Measurements from ENCODE around the gene SGCA. TPM values are rescaled to one million over a fixed set of nuclear protein-coding genes. Genes with fewer than 3 reads are reported as not detected.

The SGCA gene
- total and polyA plus RNA-seq, 2 of the 13 experiments (the other 11 are each of a cell fraction or from before 2014, with no cell fraction given): not detected

- no peak for TF ChIP-seq ZHX1 (CRISPR knock-in tag; IDR thresholded peaks at IDR 0.05; ENCODE audit: low read depth)
- no peak for TF ChIP-seq ZNF225 (CRISPR knock-in tag; IDR thresholded peaks at IDR 0.05)
- TF ChIP-seq UBTF (CRISPR knock-in tag; IDR thresholded peaks at IDR 0.05): peak; percentile 99
- TF ChIP-seq JUNB (CRISPR knock-in tag; IDR thresholded peaks at IDR 0.05; ENCODE audit: borderline replicate concordance): no peak
- TF ChIP-seq NFIB (CRISPR knock-in tag; IDR thresholded peaks at IDR 0.05; ENCODE audit: borderline replicate concordance): no peak
- no peak for TF ChIP-seq KLF11 (CRISPR knock-in tag; IDR thresholded peaks at IDR 0.05)
- TF ChIP-seq ONECUT2 (CRISPR knock-in tag; IDR thresholded peaks at IDR 0.05): no peak
- TF ChIP-seq FOSL1 (CRISPR knock-in tag; IDR thresholded peaks at IDR 0.05; ENCODE audit: borderline replicate concordance): no peak
- TF ChIP-seq SAFB2 (CRISPR knock-in tag; IDR thresholded peaks at IDR 0.05; ENCODE audit: borderline replicate concordance, low read depth): peak; percentile 67; the same call in 1 of the 2 replicates
- TF ChIP-seq MTA1 (CRISPR knock-in tag; IDR thresholded peaks at IDR 0.05; ENCODE audit: borderline replicate concordance): no peak; the same call in 1 of the 2 replicates
- TF ChIP-seq ATAD3A (CRISPR knock-in tag; IDR thresholded peaks at IDR 0.05): no peak
- no peak for TF ChIP-seq CSRNP2 (CRISPR knock-in tag; conservative IDR thresholded peaks at IDR 0.05; ENCODE audit: low read depth)
- TF ChIP-seq NFE2 (CRISPR knock-in tag; IDR thresholded peaks at IDR 0.05): no peak
- peak; percentile 5 for TF ChIP-seq TEAD3 (CRISPR knock-in tag; optimal IDR thresholded peaks at IDR 0.05; ENCODE audit: borderline replicate concordance)
- TF ChIP-seq GTF3A (CRISPR knock-in tag; conservative IDR thresholded peaks at IDR 0.05): no peak
- TF ChIP-seq IKZF1 (IDR thresholded peaks at IDR 0.05): no peak
- TF ChIP-seq GMEB1 (CRISPR knock-in tag; IDR thresholded peaks at IDR 0.05; ENCODE audit: borderline replicate concordance): no peak
- TF ChIP-seq ZNF589 (CRISPR knock-in tag; conservative IDR thresholded peaks at IDR 0.05): 0 out of 2 replicates have a peak, but pooled peaks have one; percentile 81
- no peak for TF ChIP-seq ZNF260 (CRISPR knock-in tag; IDR thresholded peaks at IDR 0.05; ENCODE audit: borderline replicate concordance, low read depth)
- peak; percentile 17; the same call in 1 of the 2 replicates for TF ChIP-seq GABPA (IDR thresholded peaks at IDR 0.05; ENCODE audit: low read depth, low read length)
- no peak for TF ChIP-seq GABPA (CRISPR knock-in tag; IDR thresholded peaks at IDR 0.05; ENCODE audit: low read depth)
Observed at GRCh38 chr17:50149417-50150353, 16.1 kb upstream of the SGCA start (continued).
